GM06990 (cell line): ENCODE results near the gene FBLN1.

Experiments
- DNase-seq: peaks from one replicate; pipeline ENCODE4 v3.0.0-alpha.2; 2011; ENCODE audit not compliant: insufficient read length; ENCODE audit errors: extremely low read depth
- H3K27me3 ChIP-seq: replicated peaks from 2 replicates; pipeline ENCODE4 v1.6.0; 2011; ENCODE audit warnings: low read length; ENCODE audit not compliant: control insufficient read depth, insufficient read depth
- H3K36me3 ChIP-seq: 2 replicates; pipeline ENCODE4 v1.5.1; 2011; ENCODE audit warnings: low read length; ENCODE audit not compliant: control insufficient read depth, insufficient read depth
- H3K4me3 ChIP-seq: replicated peaks from 2 replicates; pipeline ENCODE4 v1.5.1; 2011; ENCODE audit warnings: low read depth, mild to moderate bottlenecking, control low read depth, low read length
- CTCF ChIP-seq: IDR thresholded peaks from 2 replicates; pipeline ENCODE4 v1.5.1; 2011; ENCODE audit warnings: low read length, control low read depth, mild to moderate bottlenecking, inconsistent platforms; ENCODE audit not compliant: insufficient read depth, poor library complexity, severe bottlenecking

Gene FBLN1

DNA sequence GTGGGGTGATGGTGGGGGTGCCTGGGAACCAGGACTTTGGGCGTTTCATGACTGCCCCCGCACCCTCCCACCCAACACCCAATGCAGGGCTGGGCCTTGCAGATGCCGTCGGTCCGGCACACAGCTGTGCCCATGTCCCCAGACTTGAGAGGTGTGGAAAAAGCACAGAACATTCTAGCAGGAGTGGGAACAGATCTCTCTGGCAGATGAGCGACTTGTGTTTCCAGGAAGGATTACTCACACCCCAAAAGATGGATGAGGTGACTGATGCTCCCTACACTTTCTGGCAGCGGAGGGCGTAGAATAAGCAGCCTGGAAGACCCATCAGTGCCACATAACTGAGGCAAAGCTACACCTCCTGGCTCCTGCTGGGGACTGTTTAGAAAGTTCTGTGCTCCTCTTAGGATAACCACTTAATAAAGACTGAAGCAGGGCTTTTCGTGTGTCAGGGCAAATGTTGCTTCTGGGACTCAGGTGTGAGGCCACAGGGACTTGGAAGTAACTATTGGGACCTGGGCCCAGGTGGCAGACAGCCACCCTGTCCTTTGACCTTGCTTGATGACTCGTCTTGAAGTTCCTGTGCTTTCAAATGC is 24.2 kb downstream of the FBLN1 start:
- Histone ChIP-seq H3K36me3 (no peaks in the 10 kb centered on the region), H3K27me3 (peaks cover 3% of the 10 kb centered on the region), H3K4me3 (no peak overlapping the region)
- no peak for DNase-seq
- no peak for TF ChIP-seq CTCF

- no peak overlapping the region for H3K4me3 ChIP-seq
- DNase-seq = no peak
- H3K36me3 ChIP-seq = no peaks in the 10 kb centered on the region
- no peak for TF ChIP-seq CTCF
- peaks cover 1% of the 10 kb centered on the region; the same call in 1 of the 2 replicates for H3K27me3 ChIP-seq
Observed at GRCh38 chr22:45527456-45527855, 24.8 kb downstream of the FBLN1 start.

DNA sequence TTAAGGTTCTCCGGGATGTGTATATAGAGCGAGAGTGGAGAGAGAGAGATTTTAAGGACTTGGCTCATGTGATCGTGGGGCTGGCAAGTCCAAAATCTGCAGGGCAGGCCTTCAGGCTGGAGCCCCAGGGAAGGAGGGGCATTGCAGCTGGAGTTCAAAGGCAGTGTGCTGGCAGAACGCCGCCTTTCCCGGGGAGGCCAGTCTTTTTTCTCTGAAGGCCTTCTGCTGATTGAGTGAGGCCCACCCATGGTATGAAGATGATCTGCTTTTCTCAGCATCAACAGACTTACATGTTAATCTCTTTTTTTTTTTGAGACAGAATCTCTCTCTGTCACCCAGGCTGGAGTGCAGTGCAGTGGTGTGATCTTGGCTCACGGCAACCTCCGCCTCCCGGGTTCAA is 25.4 kb downstream of the FBLN1 start:
- no peaks in the 10 kb centered on the region for H3K36me3 ChIP-seq

GRCh38 chr22:45529105-45529504 is 26.4 kb downstream of the FBLN1 start:
- Histone ChIP-seq H3K27me3 (peaks cover 1% of the 10 kb centered on the region; the same call in 1 of the 2 replicates), H3K36me3 (no peaks in the 10 kb centered on the region), H3K4me3 (no peak overlapping the region)
- DNase-seq = no peak
- TF ChIP-seq CTCF = no peak

More for the DNA sequence above, 25.4 kb downstream of the FBLN1 start:
- no peak overlapping the region for H3K4me3 ChIP-seq
- peaks cover 1% of the 10 kb centered on the region; the same call in 1 of the 2 replicates for H3K27me3 ChIP-seq
- no peak for DNase-seq
- no peak for TF ChIP-seq CTCF

DNA sequence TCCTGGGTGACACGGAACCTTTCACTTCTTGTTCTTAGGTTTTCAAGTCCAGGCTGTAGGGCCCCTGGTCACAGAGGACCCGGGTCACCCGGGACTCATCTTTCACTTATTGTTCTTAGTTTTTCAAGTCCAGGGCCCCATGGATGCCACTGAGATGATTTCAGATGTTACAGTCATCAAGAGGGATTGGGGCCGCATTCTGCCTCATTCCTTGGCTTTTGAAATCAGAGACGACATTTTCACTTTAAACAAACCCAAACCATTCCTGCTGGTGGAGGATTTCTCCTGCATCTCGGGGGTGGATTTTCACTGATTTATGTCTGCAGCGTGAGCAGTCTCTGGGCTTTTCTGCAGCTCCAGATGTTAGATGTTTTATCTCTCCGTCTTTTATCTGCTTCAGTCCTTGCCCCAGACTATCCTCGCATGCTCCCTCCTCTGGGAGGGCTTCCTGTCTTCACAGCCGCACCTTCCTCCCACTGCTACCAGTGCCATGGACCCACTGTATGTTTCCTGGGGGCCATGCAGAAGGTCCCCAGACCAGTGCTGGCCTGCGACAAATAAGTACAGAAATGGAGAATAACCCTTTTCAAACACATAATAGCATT is 27.4 kb downstream of the FBLN1 start:
- DNase-seq = no peak
- no peak for TF ChIP-seq CTCF
- H3K36me3 ChIP-seq = no peaks in the 10 kb centered on the region
- H3K4me3 ChIP-seq = no peak overlapping the region
- peaks cover 1% of the 10 kb centered on the region; the same call in 1 of the 2 replicates for H3K27me3 ChIP-seq
